OCI-LY1 (cell line): ENCODE results near the gene DDHD1.

Experiments used
- H2AFZ ChIP-seq: fragments of 200-600 bp; sonication (generic), shearing (Covaris generic); 2 replicates; pipeline ENCODE4 v1.6.0; 2014; ENCODE audit warnings: antibody characterized with exemption, mild to moderate bottlenecking, low read length
- H3F3A ChIP-seq: fragments of 200-600 bp; sonication (generic), shearing (Covaris generic); 2 replicates; pipeline ENCODE4 v1.6.0; 2014; ENCODE audit warnings: mild to moderate bottlenecking, antibody characterized with exemption, low read length, moderate library complexity; ENCODE audit not compliant: insufficient read depth
- H3K27ac ChIP-seq: fragments of 200-600 bp; sonication (generic); 2 replicates; pipeline ENCODE4 v1.5.1; 2014; ENCODE audit warnings: low read length, mixed run types, mild to moderate bottlenecking, low read depth; ENCODE audit not compliant: poor library complexity, severe bottlenecking
- H3K27me3 ChIP-seq: fragments of 200-600 bp; sonication (generic); 2 replicates; pipeline ENCODE4 v1.6.0; 2014; ENCODE audit warnings: antibody characterized with exemption, mild to moderate bottlenecking, low read length, moderate library complexity; ENCODE audit not compliant: insufficient read depth
- H3K36me3 ChIP-seq: fragments of 200-600 bp; sonication (generic); 2 replicates; pipeline ENCODE4 v1.6.1; 2014; ENCODE audit warnings: mild to moderate bottlenecking, antibody characterized with exemption, low read length, moderate library complexity, mixed read lengths; ENCODE audit not compliant: insufficient read depth
- H3K4me1 ChIP-seq: fragments of 200-600 bp; sonication (generic); 2 replicates; pipeline ENCODE4 v1.5.1; 2014; ENCODE audit warnings: mild to moderate bottlenecking, low read length, moderate library complexity; ENCODE audit not compliant: insufficient read depth, severe bottlenecking
- H3K4me2 ChIP-seq: fragments of 200-600 bp; sonication (generic), shearing (Covaris generic); 2 replicates; pipeline ENCODE4 v1.6.1; 2014; ENCODE audit warnings: low read length
- H3K4me3 ChIP-seq: fragments of 200-600 bp; sonication (generic); 2 replicates; pipeline ENCODE4 v1.5.1; 2014; ENCODE audit warnings: low read length, low read depth, mild to moderate bottlenecking, mixed read lengths; ENCODE audit not compliant: poor library complexity, severe bottlenecking
- H3K79me2 ChIP-seq: fragments of 200-600 bp; shearing (Covaris generic); 2 replicates; pipeline ENCODE4 v1.6.1; 2016; ENCODE audit warnings: mixed run types, low read length, mixed read lengths; ENCODE audit not compliant: insufficient read depth
- H3K9ac ChIP-seq: fragments of 200-600 bp; sonication (generic), shearing (Covaris generic); 2 replicates; pipeline ENCODE4 v1.6.1; 2014; ENCODE audit warnings: mild to moderate bottlenecking, low read length, mixed read lengths
- H3K9me2 ChIP-seq: fragments of 200-600 bp; sonication (generic), shearing (Covaris generic); 2 replicates; pipeline ENCODE4 v1.6.1; 2014; ENCODE audit warnings: low read depth, mild to moderate bottlenecking, low read length, mixed read lengths
- H3K9me3 ChIP-seq: fragments of 200-600 bp; shearing (Covaris generic); 2 replicates; pipeline ENCODE4 v1.6.1; 2014; ENCODE audit warnings: low read length, mixed read lengths
- H4K20me1 ChIP-seq: fragments of 200-600 bp; sonication (generic), shearing (Covaris generic); 2 replicates; pipeline ENCODE4 v1.6.0; 2016; ENCODE audit warnings: mild to moderate bottlenecking, low read length; ENCODE audit not compliant: insufficient read depth
- EZH2 ChIP-seq: fragments of 200-600 bp; sonication (generic), shearing (Covaris generic); IDR thresholded peaks from 2 replicates; pipeline ENCODE4 v1.8.0; 2017; ENCODE audit warnings: borderline replicate concordance, mixed run types, mild to moderate bottlenecking, antibody characterized with exemption, low read length, moderate library complexity, mixed read lengths
- TF ChIP-seq, protein P1 (sequence below): fragments of 200-600 bp; sonication (generic), shearing (Covaris generic); IDR thresholded peaks from 2 replicates; pipeline ENCODE4 v1.5.1; 2017; ENCODE audit warnings: mild to moderate bottlenecking, antibody characterized with exemption, low read length, moderate library complexity, mixed read lengths

Gene DDHD1

DNA sequence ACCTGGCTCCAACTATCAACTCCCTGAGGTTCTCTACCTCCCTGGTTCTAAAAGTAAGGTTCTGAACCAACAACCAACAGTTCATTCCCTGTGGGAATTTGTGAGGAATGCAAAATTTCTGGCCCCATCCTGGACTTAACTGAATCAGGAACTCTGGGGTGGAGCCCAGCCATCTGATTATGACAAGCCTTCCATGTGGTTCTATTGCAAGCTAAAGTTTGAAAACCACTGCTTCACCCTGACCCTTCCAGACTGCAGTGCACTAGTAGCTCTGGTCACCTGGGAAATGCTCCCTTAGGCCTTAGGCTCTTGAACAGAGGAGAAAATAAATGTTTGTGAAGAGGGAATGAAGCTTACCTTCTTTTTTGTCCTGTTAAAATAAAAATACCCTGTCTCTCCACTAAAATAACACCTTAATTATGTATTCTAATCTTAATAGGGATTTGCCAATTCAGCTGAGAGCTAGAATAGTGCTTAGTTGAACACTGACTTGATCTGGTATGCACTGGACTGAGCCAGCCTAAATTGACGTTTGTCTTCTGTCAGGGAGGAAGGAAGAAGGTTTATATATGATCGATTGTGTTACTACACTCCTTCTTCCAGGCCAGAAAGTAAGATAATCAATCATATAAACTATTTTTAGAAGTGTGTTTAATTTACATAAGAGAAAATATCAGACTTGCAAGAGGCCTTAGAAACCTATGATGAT is 39.1 kb upstream of the DDHD1 start:
- H3K9me3 ChIP-seq: no peaks in the 10 kb centered on the region
- no peak overlapping the region for H2AFZ ChIP-seq
- H3K27me3 ChIP-seq: no peaks in the 10 kb centered on the region
- H3K36me3 ChIP-seq: no peaks in the 10 kb centered on the region
- no peaks in the 10 kb centered on the region for H3K79me2 ChIP-seq
- no peaks in the 10 kb centered on the region for H3K4me1 ChIP-seq
- no peak overlapping the region for H3K4me3 ChIP-seq
- no peak overlapping the region for H3K27ac ChIP-seq
- no peak overlapping the region for H3K4me2 ChIP-seq
- no peak overlapping the region for H3K9ac ChIP-seq
- H3K9me2 ChIP-seq: no peaks in the 10 kb centered on the region
- no peaks in the 10 kb centered on the region for H3F3A ChIP-seq
- H4K20me1 ChIP-seq: no peaks in the 10 kb centered on the region
- no peak for TF ChIP-seq EZH2
- TF ChIP-seq, protein P1, sequence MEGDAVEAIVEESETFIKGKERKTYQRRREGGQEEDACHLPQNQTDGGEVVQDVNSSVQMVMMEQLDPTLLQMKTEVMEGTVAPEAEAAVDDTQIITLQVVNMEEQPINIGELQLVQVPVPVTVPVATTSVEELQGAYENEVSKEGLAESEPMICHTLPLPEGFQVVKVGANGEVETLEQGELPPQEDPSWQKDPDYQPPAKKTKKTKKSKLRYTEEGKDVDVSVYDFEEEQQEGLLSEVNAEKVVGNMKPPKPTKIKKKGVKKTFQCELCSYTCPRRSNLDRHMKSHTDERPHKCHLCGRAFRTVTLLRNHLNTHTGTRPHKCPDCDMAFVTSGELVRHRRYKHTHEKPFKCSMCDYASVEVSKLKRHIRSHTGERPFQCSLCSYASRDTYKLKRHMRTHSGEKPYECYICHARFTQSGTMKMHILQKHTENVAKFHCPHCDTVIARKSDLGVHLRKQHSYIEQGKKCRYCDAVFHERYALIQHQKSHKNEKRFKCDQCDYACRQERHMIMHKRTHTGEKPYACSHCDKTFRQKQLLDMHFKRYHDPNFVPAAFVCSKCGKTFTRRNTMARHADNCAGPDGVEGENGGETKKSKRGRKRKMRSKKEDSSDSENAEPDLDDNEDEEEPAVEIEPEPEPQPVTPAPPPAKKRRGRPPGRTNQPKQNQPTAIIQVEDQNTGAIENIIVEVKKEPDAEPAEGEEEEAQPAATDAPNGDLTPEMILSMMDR: no peak

DNA sequence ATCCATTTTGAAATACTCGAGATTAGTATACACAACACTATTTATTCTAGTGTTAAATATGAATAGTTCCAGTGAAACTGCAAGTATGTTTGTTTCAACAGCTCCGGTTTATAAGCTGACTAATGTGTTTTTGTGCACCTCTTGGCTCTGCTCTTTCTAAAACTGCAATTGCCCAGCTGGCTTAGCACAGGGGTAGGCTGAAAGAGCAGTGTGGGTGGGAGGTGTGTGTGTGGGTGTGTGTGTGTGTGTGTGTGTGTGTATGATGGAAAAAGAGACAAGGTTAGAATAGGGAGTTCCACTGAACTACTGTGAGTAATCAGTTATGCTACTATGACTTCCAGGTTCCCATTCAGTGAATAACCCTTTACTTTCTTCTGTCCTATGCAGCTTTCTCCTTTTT is 37.8 kb upstream of the DDHD1 start:
- Histone ChIP-seq H2AFZ (no peak overlapping the region), H3K79me2 (no peaks in the 10 kb centered on the region), H3K4me1 (no peaks in the 10 kb centered on the region), H3K9me3 (no peaks in the 10 kb centered on the region), H4K20me1 (no peaks in the 10 kb centered on the region), H3K36me3 (no peaks in the 10 kb centered on the region), H3K4me3 (no peak overlapping the region), H3K9ac (no peak overlapping the region), H3K27ac (no peak overlapping the region), H3F3A (no peaks in the 10 kb centered on the region), H3K4me2 (no peak overlapping the region), H3K9me2 (no peaks in the 10 kb centered on the region), H3K27me3 (no peaks in the 10 kb centered on the region)
- no peak for TF ChIP-seq EZH2
- TF ChIP-seq, protein P1: no peak

DNA sequence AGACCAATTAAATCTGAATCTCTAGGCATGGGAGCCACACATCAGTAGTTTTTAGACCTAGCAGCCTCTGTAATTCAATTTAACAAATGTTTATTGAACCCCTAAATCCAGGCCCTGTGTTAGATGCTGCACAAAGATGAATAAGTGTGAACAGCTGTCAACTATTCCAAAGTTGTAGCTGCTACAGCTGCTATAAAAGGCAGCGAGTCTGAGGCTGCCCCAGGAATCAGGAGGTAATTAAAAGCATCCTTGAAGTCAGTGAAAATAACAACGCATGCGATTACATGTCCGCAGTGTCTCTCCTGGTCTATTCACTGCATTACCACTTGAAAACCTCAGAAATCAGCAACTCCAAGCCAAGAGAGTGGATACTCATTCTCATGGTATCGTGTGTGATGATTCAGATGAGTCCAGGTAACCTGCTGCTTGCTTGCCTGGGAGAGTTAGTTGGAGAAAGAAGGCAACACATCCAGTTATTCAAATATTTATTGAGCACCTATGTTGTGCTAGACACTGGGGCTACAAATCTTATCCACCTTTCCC is 34.9 kb upstream of the DDHD1 start:
- H3K9me2 ChIP-seq: no peaks in the 10 kb centered on the region
- H4K20me1 ChIP-seq: no peaks in the 10 kb centered on the region
- TF ChIP-seq, protein P1: no peak
- TF ChIP-seq EZH2: no peak
- no peaks in the 10 kb centered on the region for H3K27me3 ChIP-seq
- H3K27ac ChIP-seq: no peak overlapping the region
- H3K4me1 ChIP-seq: no peaks in the 10 kb centered on the region
- no peaks in the 10 kb centered on the region for H3F3A ChIP-seq
- H3K36me3 ChIP-seq: no peaks in the 10 kb centered on the region
- H2AFZ ChIP-seq: no peak overlapping the region
- H3K4me3 ChIP-seq: no peak overlapping the region
- no peak overlapping the region for H3K9ac ChIP-seq
- no peaks in the 10 kb centered on the region for H3K79me2 ChIP-seq
- no peak overlapping the region for H3K4me2 ChIP-seq
- H3K9me3 ChIP-seq: no peaks in the 10 kb centered on the region
